Measurements from ENCODE around the gene SEMA6B.

DNA sequence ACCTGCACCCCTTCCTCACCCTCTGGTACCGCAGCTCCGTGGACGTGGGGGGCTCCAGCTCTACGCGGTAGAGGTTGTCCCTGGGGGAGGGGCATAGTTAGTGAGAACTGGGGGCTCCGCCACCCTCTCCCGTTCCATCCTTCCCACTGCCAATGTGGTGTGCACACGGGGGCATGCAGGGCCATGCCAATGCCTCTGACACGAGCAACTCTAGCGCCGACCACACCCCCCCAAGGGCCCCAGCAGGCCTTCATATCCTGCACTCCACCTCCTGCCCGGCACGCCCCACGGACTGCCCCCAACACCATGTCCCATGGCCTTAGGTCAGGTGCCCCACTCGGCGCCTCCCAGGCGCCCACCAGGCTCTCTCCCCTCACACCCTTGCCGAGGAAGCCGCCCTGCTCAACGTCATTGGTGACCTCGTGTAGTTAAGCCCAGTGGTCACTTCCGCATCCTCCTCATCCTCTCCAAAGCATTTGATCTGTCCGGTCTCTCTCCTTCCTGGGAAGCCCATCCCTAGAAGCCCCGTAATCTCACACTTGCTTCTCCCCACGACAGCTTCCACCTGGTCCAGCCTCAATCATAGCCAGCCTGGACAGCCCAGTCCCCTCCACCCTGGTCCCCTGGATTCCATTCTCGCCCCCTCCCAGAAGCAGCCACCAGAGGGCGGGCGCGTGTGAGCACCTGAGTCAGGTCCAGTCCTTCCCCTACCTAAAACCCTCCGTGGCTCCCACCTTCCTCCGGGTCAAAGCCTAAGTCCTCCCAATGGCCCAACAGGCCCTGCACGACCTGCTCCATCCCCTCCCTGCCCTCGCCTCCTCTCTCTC is 2.1 kb downstream of the SEMA6B start:
- TF ChIP-seq, protein P1, sequence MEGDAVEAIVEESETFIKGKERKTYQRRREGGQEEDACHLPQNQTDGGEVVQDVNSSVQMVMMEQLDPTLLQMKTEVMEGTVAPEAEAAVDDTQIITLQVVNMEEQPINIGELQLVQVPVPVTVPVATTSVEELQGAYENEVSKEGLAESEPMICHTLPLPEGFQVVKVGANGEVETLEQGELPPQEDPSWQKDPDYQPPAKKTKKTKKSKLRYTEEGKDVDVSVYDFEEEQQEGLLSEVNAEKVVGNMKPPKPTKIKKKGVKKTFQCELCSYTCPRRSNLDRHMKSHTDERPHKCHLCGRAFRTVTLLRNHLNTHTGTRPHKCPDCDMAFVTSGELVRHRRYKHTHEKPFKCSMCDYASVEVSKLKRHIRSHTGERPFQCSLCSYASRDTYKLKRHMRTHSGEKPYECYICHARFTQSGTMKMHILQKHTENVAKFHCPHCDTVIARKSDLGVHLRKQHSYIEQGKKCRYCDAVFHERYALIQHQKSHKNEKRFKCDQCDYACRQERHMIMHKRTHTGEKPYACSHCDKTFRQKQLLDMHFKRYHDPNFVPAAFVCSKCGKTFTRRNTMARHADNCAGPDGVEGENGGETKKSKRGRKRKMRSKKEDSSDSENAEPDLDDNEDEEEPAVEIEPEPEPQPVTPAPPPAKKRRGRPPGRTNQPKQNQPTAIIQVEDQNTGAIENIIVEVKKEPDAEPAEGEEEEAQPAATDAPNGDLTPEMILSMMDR (IDR thresholded peaks at IDR 0.05) = no peak
- TF ChIP-seq POLR2A (IDR thresholded peaks at IDR 0.05) (no peak), POLR2AphosphoS5 (IDR thresholded peaks at IDR 0.05; ENCODE audit: insufficient read depth in 1 of 2, low read depth in 1 of 2) (no peak)
